NB4 (cell line): Measurements from ENCODE around the gene SAMD4A.

Source experiments
- CTCF ChIP-seq: IDR thresholded peaks from one replicate; pipeline ENCODE4 v1.5.1; 2012; ENCODE audit warnings: low read depth, low read length
- MAX ChIP-seq: IDR thresholded peaks from 2 replicates; pipeline ENCODE4 v1.6.1; 2011; ENCODE audit warnings: low read depth, low read length
- POLR2A ChIP-seq: IDR thresholded peaks from 2 replicates; pipeline ENCODE4 v1.6.1; 2011; ENCODE audit warnings: mild to moderate bottlenecking; ENCODE audit not compliant: insufficient read length; ENCODE audit errors: extremely low read depth

- no peak for TF ChIP-seq CTCF
- no peak for TF ChIP-seq MAX
- no peak for TF ChIP-seq POLR2A
These were observed 80.5 kb downstream of the SAMD4A start for GRCh38 chr14:54647378-54647777.
